Brain microvascular endothelial cell (primary cell): Measurements from ENCODE around the gene RGSL1.

Experiments used
- DNase-seq: peaks from one replicate; pipeline ENCODE4 v3.0.0-alpha.2; 2020
- H3K27ac ChIP-seq: fragments of 250-450 bp; sonication (Bioruptor Pico); 2 replicates; pipeline ENCODE4 v1.5.1; 2020; ENCODE audit warnings: mild to moderate bottlenecking, moderate library complexity
- H3K27me3 ChIP-seq: fragments of 250-450 bp; sonication (Bioruptor Pico); replicated peaks from 2 replicates; pipeline ENCODE4 v1.5.1; 2020; ENCODE audit warnings: mild to moderate bottlenecking
- H3K36me3 ChIP-seq: fragments of 250-450 bp; sonication (Bioruptor Pico); replicated peaks from 2 replicates; pipeline ENCODE4 v1.5.1; 2020; ENCODE audit warnings: mild to moderate bottlenecking
- H3K4me3 ChIP-seq: 2 replicates; pipeline ENCODE4 v1.5.1; 2011; ENCODE audit warnings: low read depth, mild to moderate bottlenecking, control low read depth, low read length, moderate library complexity
- CTCF ChIP-seq: IDR thresholded peaks from 2 replicates; pipeline ENCODE4 v1.5.1; 2011; ENCODE audit warnings: low read depth, mild to moderate bottlenecking, moderate library complexity, low read length, control low read depth, inconsistent platforms; ENCODE audit errors: missing control alignments
- in situ Hi-C: cut with HindIII; loops from 2 replicates; pipeline ENCODE4 v1.10.0; 2017; ENCODE audit warnings: low sequenced_read_pairs, low pct_ligation_motif_present

Gene RGSL1

DNA sequence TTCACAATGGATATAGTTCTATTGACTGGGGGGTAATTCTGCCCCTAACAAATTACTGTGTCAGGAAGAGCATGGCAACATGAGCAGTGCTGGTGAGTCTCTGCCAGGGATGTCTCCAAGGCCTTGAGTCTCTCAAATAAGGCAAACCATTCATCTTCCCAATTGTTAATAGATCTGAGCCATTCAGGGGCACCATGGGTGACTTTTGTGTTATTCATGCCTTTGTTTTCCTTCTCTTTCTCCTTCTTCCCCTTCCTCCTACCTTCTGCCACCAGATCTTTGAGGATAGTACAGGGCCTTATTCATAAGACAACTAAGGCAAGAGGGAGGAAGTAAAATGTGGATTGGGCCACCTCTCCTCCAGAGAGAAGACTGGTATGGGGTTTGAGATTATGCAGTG, at the start of gene RGSL1:
TSS of gene RGSL1 (plus strand) at position 60 of the 400 bp plus-strand sequence. CDS start at position 80, 20 bp downstream.
- in situ Hi-C loops = no loop called here
- Histone ChIP-seq H3K27ac (no peak within 1 kb of the TSS), H3K4me3 (no peak within 1 kb of the TSS), H3K36me3 (no peaks in the 10 kb centered on the region), H3K27me3 (no peaks in the 10 kb centered on the region)
- no peak for DNase-seq
- no peak for TF ChIP-seq CTCF

DNA sequence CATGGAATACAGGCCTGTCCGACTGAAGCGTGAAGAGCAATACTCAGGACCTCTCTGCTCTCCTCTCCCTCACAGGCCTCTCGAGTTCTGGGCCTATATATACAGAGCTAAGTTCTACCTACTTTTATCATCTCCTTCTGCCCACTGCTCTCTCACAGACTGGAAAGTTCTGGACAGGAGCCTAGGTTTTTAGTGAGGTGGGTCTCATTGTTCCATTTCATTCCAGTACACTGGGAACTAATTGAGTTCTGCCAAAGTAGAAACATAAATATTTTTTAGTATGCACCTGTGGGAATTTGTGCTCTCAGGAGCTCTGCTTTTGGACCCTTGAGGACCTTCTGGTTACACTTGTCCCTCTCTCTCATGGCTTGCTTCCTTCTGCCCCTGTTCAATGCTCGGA, 49.4 kb upstream of the RGSL1 start, which contains the start of gene TEDDM1:
TSS of gene TEDDM1 (minus strand) at position 101 of the 400 bp plus-strand sequence. CDS start 182 bp downstream, outside the sequence.
- DNase-seq = no peak
- no peaks in the 10 kb centered on the region for H3K27me3 ChIP-seq
- no peak within 1 kb of the TSS for H3K4me3 ChIP-seq
- H3K36me3 ChIP-seq = no peaks in the 10 kb centered on the region
- no peak within 1 kb of the TSS for H3K27ac ChIP-seq
- in situ Hi-C loops = no loop called here
- no peak for TF ChIP-seq CTCF

DNA sequence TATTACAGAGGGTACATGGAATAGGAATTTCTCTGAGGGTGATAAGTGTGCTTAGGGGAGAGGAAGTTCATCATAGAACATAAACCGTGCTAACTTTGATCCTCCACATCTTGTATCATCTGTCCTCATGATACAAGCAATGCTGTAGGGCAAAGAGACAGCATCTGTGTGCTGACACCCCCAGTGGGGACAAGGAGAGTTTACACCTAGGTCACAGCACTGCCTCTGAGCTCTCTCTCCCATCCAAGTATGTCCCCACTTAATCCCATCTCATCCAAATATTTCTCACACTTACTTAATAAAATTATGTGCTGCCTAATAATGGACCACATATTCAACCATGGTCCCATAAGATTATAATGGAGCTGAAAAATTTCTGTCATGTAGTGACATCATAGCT, 45.2 kb upstream of the RGSL1 start:
- no peak for TF ChIP-seq CTCF
- no peaks in the 10 kb centered on the region for H3K27me3 ChIP-seq
- no peak for DNase-seq
- no peaks in the 10 kb centered on the region for H3K36me3 ChIP-seq
- no peak overlapping the region for H3K27ac ChIP-seq
- H3K4me3 ChIP-seq = no peak overlapping the region
- in situ Hi-C loops = no loop called here

- TF ChIP-seq CTCF = no peak
- H3K27ac ChIP-seq = no peak overlapping the region
- in situ Hi-C loops = no loop called here
- H3K27me3 ChIP-seq = no peaks in the 10 kb centered on the region
- DNase-seq = no peak
- H3K4me3 ChIP-seq = no peak overlapping the region
- no peaks in the 10 kb centered on the region for H3K36me3 ChIP-seq
Observed at GRCh38 chr1:182405578-182405977, 44.4 kb upstream of the RGSL1 start.

DNA sequence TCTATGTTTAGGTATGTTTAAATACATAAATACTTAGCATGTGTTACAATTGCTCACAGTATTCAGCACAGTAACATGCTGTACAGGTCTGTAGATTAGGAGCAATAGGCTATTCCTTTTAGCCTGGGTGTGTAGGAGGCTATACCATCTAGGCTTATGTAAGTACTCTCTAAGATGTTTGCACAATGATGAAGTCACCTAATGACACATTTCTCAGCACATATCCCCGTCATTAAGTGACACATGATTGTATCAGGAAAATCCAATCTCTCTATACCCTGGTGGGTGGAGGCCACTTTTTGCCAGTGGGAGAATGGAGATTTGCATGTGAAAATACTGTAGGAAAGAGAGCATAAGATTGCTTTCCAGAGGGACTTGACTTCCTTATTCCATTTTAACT, 43.9 kb upstream of the RGSL1 start:
- Histone ChIP-seq H3K4me3 (no peak overlapping the region), H3K27ac (no peak overlapping the region), H3K27me3 (no peaks in the 10 kb centered on the region), H3K36me3 (no peaks in the 10 kb centered on the region)
- no peak for DNase-seq
- in situ Hi-C loops = no loop called here
- TF ChIP-seq CTCF = no peak

DNA sequence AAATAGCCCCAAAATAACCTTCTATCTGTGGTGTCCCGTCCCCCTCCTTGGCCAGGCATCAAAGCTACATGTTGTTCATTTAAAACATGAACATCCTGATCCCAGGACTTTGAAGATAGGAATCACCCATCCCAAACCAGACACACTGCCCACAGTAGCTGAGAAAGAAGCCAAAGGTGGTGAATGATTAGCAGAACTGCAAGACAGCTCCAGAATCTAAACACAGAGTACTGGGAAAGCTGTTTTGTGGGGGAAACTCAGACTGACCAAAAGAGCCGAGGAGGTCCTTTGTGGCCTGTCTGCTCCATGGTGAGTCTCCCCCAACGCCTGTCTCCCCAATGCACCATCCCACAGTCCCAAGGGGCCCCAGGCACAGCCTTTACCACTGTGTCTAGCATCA, 42.2 kb upstream of the RGSL1 start:
- Histone ChIP-seq H3K4me3 (no peak overlapping the region), H3K27me3 (no peaks in the 10 kb centered on the region), H3K36me3 (no peaks in the 10 kb centered on the region), H3K27ac (no peak overlapping the region)
- no peak for DNase-seq
- no peak for TF ChIP-seq CTCF
- in situ Hi-C loops = no loop called here
